PC-3 (cell line): ENCODE results near the gene PLEKHA6. TPM values are rescaled to one million over a fixed set of nuclear protein-coding genes. Genes with fewer than 3 reads are reported as not detected.

ENCODE experiments used
- ATAC-seq: fragments of 200-7000 bp; cut with Tn5 transposase; 2 replicates; pipeline ENCODE4 v1.9.1; 2020; ENCODE audit warnings: mild to moderate bottlenecking, moderate library complexity
- BruUV-seq: library from RNA; stranded (reverse); fragments of 400-500 nt; replicated peaks from 2 replicates; lab custom pipeline; 2021; lab: Mats Ljungman, UMichigan
- CTCF ChIA-PET: fragments of 300-600 bp; sonication (Branson Sonifier 250); formaldehyde crosslinking; loops from one replicate; lab custom pipeline; 2022; ENCODE audit warnings: antibody characterized with exemption; lab: Charles Lee
- POLR2A ChIA-PET: fragments of 300-600 bp; sonication (Branson Sonifier 250); formaldehyde crosslinking; loops from one replicate; lab custom pipeline; 2022; ENCODE audit warnings: antibody characterized with exemption; ENCODE audit not compliant: unreplicated experiment; lab: Charles Lee
- DNase-seq: peaks from one replicate; pipeline ENCODE4 v3.0.0-alpha.2; 2015
- H2AFZ ChIP-seq: fragments of 300-600 bp; sonication (generic); 2 replicates; pipeline ENCODE4 v1.6.0; 2016; ENCODE audit warnings: antibody characterized with exemption, low read length
- H3F3A ChIP-seq: fragments of 300-600 bp; sonication (generic); one replicate; pipeline ENCODE4 v1.6.0; 2017; ENCODE audit warnings: antibody characterized with exemption, low read length, control low read depth, mild to moderate bottlenecking; ENCODE audit not compliant: unreplicated experiment
- H3K27ac ChIP-seq: fragments of 300-600 bp; sonication (generic); 2 replicates; pipeline ENCODE4 v1.5.1; 2016; ENCODE audit warnings: mild to moderate bottlenecking, low read length
- H3K27me3 ChIP-seq: fragments of 300-600 bp; sonication (generic); 2 replicates; pipeline ENCODE4 v1.6.1; 2016; ENCODE audit warnings: low read length, mixed read lengths
- H3K36me3 ChIP-seq: fragments of 300-600 bp; sonication (generic); 2 replicates; pipeline ENCODE4 v1.6.1; 2016; ENCODE audit warnings: low read depth, mixed run types, low read length, mixed read lengths
- H3K4me1 ChIP-seq: fragments of 300-600 bp; sonication (generic); 2 replicates; pipeline ENCODE4 v1.5.1; 2016; ENCODE audit warnings: low read length; ENCODE audit not compliant: insufficient read depth
- H3K4me2 ChIP-seq: fragments of 300-600 bp; sonication (generic); 2 replicates; pipeline ENCODE4 v1.6.0; 2016; ENCODE audit warnings: low read length
- H3K4me3 ChIP-seq: fragments of 300-600 bp; sonication (generic); 2 replicates; pipeline ENCODE4 v1.5.1; 2016; ENCODE audit warnings: mild to moderate bottlenecking, low read length, mixed read lengths
- H3K79me2 ChIP-seq: fragments of 300-600 bp; sonication (generic); 2 replicates; pipeline ENCODE4 v1.6.1; 2017; ENCODE audit warnings: low read length, mixed read lengths
- H3K9ac ChIP-seq: fragments of 300-600 bp; sonication (generic); 2 replicates; pipeline ENCODE4 v1.6.0; 2016; ENCODE audit warnings: mild to moderate bottlenecking, low read length
- H3K9me2 ChIP-seq: fragments of 300-600 bp; sonication (generic); replicated peaks from 2 replicates; pipeline ENCODE4 v1.6.1; 2016; ENCODE audit warnings: mixed run types, low read length, mixed read lengths
- H3K9me3 ChIP-seq: fragments of 300-600 bp; sonication (generic); 2 replicates; pipeline ENCODE4 v1.6.1; 2016; ENCODE audit warnings: low read length, mixed read lengths
- H4K20me1 ChIP-seq: fragments of 300-600 bp; sonication (generic); 2 replicates; pipeline ENCODE4 v1.6.1; 2016; ENCODE audit warnings: low read length, mixed read lengths
- CTCF ChIP-seq: fragments of 300-600 bp; sonication (generic); conservative IDR thresholded peaks from 2 replicates; pipeline ENCODE4 v1.5.1; 2017; ENCODE audit warnings: antibody characterized with exemption, low read depth, mild to moderate bottlenecking, low read length
- EZH2 ChIP-seq: fragments of 300-600 bp; sonication (generic); IDR thresholded peaks from one replicate; pipeline ENCODE4 v1.6.1; 2017; ENCODE audit warnings: antibody characterized with exemption, mild to moderate bottlenecking, low read length; ENCODE audit not compliant: unreplicated experiment
- EZH2phosphoT487 ChIP-seq: fragments of 300-600 bp; sonication (generic); IDR thresholded peaks from 2 replicates; pipeline ENCODE4 v1.6.1; 2018; ENCODE audit warnings: mild to moderate bottlenecking, antibody characterized with exemption, low read length, borderline replicate concordance
- intact Hi-C: fragments of 100-400 bp; cut with micrococcal nuclease; formaldehyde crosslinking; loops from 2 replicates; pipeline ENCODE4 v1.9.0; 2023
- total RNA-seq: library from RNA; depleted of rRNA; stranded (reverse); fragments of >200 nt; gene quantifications from 2 replicates; pipeline ENCODE4 v1.2.3, GENCODE V29; 2014

The PLEKHA6 gene
- total RNA-seq, 1 experiment from 2014 or later, result 53.8 TPM

DNA sequence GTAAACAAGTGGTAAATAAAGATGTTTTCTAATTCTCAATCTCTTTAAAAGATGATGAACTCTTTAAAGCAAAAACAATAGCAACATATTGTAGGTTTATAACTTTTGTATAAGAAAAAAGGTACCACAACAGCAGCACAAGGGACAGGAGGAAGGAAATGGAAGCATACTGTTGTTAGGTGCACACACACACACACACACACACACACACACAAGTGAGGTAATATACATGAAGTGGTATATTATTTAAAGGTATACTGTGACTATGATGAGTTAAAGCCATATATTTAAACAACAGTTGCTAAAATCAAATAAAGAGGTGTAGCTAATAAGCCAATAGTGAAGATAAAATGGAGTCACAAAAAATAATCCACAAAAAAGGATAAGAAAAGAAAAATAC lies 31.9 kb upstream of the PLEKHA6 start:
- CTCF ChIA-PET, result no interaction called here

DNA sequence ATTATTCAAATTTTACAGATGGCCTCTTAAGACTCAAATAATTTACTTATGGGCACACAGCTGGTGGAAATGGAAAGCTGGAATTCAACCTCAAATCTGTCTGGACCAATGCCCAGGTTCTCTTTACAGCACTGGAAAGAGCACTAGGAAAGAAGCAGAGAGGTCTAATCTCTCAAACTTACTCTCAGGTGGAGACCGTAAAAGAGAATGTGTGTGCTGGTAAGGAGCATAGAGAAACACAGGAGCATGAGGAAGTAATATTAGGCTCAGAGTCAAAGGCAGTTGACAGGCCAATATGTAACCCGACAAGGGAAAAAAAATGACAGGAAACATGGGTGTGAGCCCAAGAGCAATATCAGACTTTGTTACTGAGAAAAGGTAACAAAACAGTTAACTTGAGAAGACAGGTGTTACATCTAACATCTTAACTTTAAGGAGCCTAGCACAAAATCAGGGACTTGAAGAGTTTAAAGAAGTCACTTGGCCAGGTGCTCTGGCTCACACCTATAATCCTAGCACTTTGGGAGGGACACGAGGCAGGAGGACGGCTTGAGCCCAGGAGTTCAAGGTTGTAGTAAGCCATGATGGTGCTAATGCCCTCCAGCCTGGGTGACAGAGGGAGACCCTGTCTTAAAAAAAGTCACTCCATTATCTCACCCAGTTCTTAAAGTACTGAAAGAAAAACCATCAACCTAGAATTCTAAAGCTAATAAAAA lies 31.2 kb upstream of the PLEKHA6 start:
- TF ChIP-seq CTCF, result no peak
- TF ChIP-seq EZH2, result no peak
- no peak for TF ChIP-seq EZH2phosphoT487
- no peaks in the 10 kb centered on the region for H3K27me3 ChIP-seq
- no peaks in the 10 kb centered on the region for H3K36me3 ChIP-seq
- CTCF ChIA-PET, result no interaction called here
- intact Hi-C loops, result no loop called here
- DNase-seq (no peak), ATAC-seq (no peak)
- H4K20me1 ChIP-seq, result no peaks in the 10 kb centered on the region
- no peak overlapping the region for H3K4me2 ChIP-seq
- POLR2A ChIA-PET, result interaction anchor here (0.6 kb wide), 1 partner anchor 53 kb away, joined by 4 read pairs; no protein-coding TSS in a partner anchor
- no peak overlapping the region for H3K9ac ChIP-seq
- H3K9me3 ChIP-seq, result no peaks in the 10 kb centered on the region
- no peaks in the 10 kb centered on the region for H3F3A ChIP-seq
- H3K79me2 ChIP-seq, result no peaks in the 10 kb centered on the region
- H3K9me2 ChIP-seq, result no peaks in the 10 kb centered on the region
- H3K27ac ChIP-seq, result no peak overlapping the region
- no peaks in the 10 kb centered on the region for H3K4me1 ChIP-seq
- no TSS peak for BruUV-seq
- no peak overlapping the region for H2AFZ ChIP-seq
- no peak overlapping the region for H3K4me3 ChIP-seq

More for the DNA sequence above, 31.9 kb upstream of the PLEKHA6 start:
- Histone ChIP-seq H3K4me3 (no peak overlapping the region), H3K36me3 (no peaks in the 10 kb centered on the region), H4K20me1 (no peaks in the 10 kb centered on the region), H3K27me3 (no peaks in the 10 kb centered on the region), H2AFZ (no peak overlapping the region), H3K4me1 (no peaks in the 10 kb centered on the region), H3K79me2 (no peaks in the 10 kb centered on the region), H3K27ac (no peak overlapping the region), H3F3A (no peaks in the 10 kb centered on the region), H3K9ac (no peak overlapping the region), H3K9me2 (no peaks in the 10 kb centered on the region), H3K4me2 (no peak overlapping the region), H3K9me3 (no peaks in the 10 kb centered on the region)
- no TSS peak for BruUV-seq
- TF ChIP-seq EZH2phosphoT487, result no peak
- TF ChIP-seq EZH2, result no peak
- POLR2A ChIA-PET, result no interaction called here
- DNase-seq (no peak), ATAC-seq (no peak)
- intact Hi-C loops, result no loop called here

- ATAC-seq (no peak), DNase-seq (no peak)
- H3K27ac ChIP-seq, result no peak overlapping the region
- H2AFZ ChIP-seq, result no peak overlapping the region
- H3K36me3 ChIP-seq, result no peaks in the 10 kb centered on the region
- no peaks in the 10 kb centered on the region for H3K27me3 ChIP-seq
- no peaks in the 10 kb centered on the region for H3K79me2 ChIP-seq
- H3K4me2 ChIP-seq, result no peak overlapping the region
- ChIA-PET CTCF (interaction anchor here (1.2 kb wide), 1 partner anchor 13 kb away, joined by 9 read pairs; no protein-coding TSS in a partner anchor), POLR2A (no interaction called here)
- intact Hi-C loops, result no loop called here
- no peak overlapping the region for H3K9ac ChIP-seq
- H4K20me1 ChIP-seq, result no peaks in the 10 kb centered on the region
- no peaks in the 10 kb centered on the region for H3K9me3 ChIP-seq
- no peak overlapping the region for H3K4me3 ChIP-seq
- no peaks in the 10 kb centered on the region for H3K9me2 ChIP-seq
- no TSS peak for BruUV-seq
- no peak for TF ChIP-seq CTCF
- H3F3A ChIP-seq, result no peaks in the 10 kb centered on the region
- H3K4me1 ChIP-seq, result peaks cover 8% of the 10 kb centered on the region
These were observed 26.0 kb upstream of the PLEKHA6 start for GRCh38 chr1:204385727-204386126.
